Mucosa of descending colon (tissue), 3 donors: ENCODE data around the gene NFATC2IP. TPM values are rescaled to one million over a fixed set of nuclear protein-coding genes. Genes with fewer than 3 reads are reported as not detected.

Source experiments
- ATAC-seq: fragments of 200-7000 bp; cut with Tn5 transposase; one replicate; pipeline ENCODE4 v1.9.1; 2020; ENCODE audit warnings: mild to moderate bottlenecking, moderate library complexity
- DNase-seq, 3 donors: peaks; one replicate each; pipeline ENCODE4 v3.0.0-alpha.2; 2020
- H3K36me3 ChIP-seq: fragments of 200-600 bp; one replicate; pipeline ENCODE4 v1.8.0; 2021; ENCODE audit warnings: low read depth, mild to moderate bottlenecking
- H3K4me1 ChIP-seq: fragments of 200-600 bp; one replicate; pipeline ENCODE4 v1.8.0; 2021; ENCODE audit warnings: low read depth, mild to moderate bottlenecking
- H3K4me3 ChIP-seq: fragments of 200-600 bp; one replicate; pipeline ENCODE4 v1.8.0; 2021; ENCODE audit warnings: mild to moderate bottlenecking
- H3K9me3 ChIP-seq: fragments of 200-600 bp; one replicate; pipeline ENCODE4 v1.8.0; 2021; ENCODE audit warnings: mild to moderate bottlenecking
- intact Hi-C, 2 donors: fragments of 100-400 bp; cut with DNase I in 1 of 2; cut with micrococcal nuclease in 1 of 2; formaldehyde crosslinking; loops; one replicate each; pipeline versions ENCODE4 v1.11.0 to v1.11.1; 2022; cut with DNase I, micrococcal nuclease
- total RNA-seq, 3 donors: library from RNA; stranded (reverse); fragmentation: NEBNext Ultra II Directional in 2 of 3; extraction: Animal tissue kit (Norgen Biotek cat#: 25700) in 2 of 3; gene quantifications; one replicate each; pipeline versions ENCODE4 v1.2.1 to v1.2.4, GENCODE V29; 2021 to 2023
- TF ChIP-seq, protein P1 (sequence below): fragments of 200-600 bp; IDR thresholded peaks from one replicate; pipeline ENCODE4 v1.8.0; 2022; ENCODE audit warnings: antibody characterized with exemption, mild to moderate bottlenecking
- donor health status: DM: no; HTN: no; CAD: no; lungs with moderate emphysema.
- donor health status: DM: no; HTN: no; CAD: no.
- donor health status: DM: no; HTN: yes; CAD: no.

The NFATC2IP gene
- total RNA-seq, 3 donors from 2014 or later, result 45.0 to 57.9 (median 50.9) TPM

DNA sequence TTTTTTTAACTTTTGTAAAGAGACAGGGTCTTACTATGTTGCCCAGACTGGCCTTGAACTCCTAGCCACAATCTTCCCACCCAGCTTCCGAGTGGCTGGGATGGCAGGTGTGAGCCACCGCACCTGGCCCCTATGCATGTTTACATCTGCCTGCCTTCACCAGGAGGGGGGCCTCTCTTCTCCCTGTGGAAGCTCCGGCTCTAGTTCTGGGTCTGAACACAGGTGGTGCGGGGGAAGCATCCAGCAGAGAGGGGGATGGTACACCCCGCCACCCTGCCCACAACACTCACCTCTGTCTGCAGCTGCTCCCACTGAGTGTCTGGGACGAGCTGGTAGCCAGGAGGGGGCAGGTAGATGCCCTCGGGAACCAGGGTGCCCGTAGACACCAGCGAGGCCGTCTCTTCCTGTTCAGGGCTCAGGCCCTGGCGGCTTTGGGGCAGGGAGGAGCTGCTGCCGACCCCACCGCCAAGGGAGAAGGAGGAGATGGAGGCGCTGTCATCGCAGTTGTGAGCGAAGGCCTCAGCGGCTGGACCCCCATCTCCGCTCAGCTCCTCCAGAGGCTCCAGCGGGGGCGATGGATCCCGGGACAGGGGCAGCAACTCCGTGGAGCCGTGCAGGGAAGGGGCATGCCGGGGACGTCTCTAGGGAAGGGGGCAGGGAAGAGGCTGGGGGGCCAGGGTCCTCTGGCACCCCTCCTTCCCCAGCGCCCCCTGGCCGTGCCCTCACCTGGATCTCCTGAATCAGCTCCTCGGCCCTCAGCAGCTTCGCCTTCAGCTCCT lies 36.6 kb upstream of the NFATC2IP start:
- no peak for ATAC-seq
- H3K36me3 ChIP-seq, result peaks cover 6% of the 10 kb centered on the region
- H3K4me3 ChIP-seq, result no peak overlapping the region
- H3K4me1 ChIP-seq, result peaks cover 8% of the 10 kb centered on the region
- DNase-seq, result no peak
- H3K9me3 ChIP-seq, result no peaks in the 10 kb centered on the region
- intact Hi-C loops, result no loop called here
- TF ChIP-seq, protein P1, sequence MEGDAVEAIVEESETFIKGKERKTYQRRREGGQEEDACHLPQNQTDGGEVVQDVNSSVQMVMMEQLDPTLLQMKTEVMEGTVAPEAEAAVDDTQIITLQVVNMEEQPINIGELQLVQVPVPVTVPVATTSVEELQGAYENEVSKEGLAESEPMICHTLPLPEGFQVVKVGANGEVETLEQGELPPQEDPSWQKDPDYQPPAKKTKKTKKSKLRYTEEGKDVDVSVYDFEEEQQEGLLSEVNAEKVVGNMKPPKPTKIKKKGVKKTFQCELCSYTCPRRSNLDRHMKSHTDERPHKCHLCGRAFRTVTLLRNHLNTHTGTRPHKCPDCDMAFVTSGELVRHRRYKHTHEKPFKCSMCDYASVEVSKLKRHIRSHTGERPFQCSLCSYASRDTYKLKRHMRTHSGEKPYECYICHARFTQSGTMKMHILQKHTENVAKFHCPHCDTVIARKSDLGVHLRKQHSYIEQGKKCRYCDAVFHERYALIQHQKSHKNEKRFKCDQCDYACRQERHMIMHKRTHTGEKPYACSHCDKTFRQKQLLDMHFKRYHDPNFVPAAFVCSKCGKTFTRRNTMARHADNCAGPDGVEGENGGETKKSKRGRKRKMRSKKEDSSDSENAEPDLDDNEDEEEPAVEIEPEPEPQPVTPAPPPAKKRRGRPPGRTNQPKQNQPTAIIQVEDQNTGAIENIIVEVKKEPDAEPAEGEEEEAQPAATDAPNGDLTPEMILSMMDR, result no peak

DNA sequence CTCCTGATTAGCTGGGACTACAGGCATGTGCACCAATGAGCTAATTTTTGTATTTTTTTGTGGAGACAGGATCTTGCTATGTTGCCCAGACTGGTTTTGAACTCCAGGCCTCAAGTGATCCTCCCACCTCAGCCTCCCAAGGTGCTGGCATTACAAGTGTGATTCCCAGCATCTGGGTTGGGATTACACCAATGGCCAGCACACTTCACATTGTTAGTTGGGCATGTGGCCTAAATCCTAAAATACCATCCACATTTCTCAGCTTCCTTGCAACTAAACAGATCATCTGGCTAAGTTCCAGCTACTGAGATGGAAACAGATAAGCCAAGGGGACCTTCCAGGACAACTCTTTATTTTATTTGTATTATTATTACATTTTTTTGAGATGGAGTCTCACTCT lies 35.6 kb upstream of the NFATC2IP start:
- H3K4me3 ChIP-seq, result no peak overlapping the region
- intact Hi-C loops, result no loop called here
- no peaks in the 10 kb centered on the region for H3K9me3 ChIP-seq
- no peak for ATAC-seq
- DNase-seq, result no peak
- TF ChIP-seq, protein P1, result no peak
- H3K4me1 ChIP-seq, result peaks cover 8% of the 10 kb centered on the region
- peaks cover 6% of the 10 kb centered on the region for H3K36me3 ChIP-seq

DNA sequence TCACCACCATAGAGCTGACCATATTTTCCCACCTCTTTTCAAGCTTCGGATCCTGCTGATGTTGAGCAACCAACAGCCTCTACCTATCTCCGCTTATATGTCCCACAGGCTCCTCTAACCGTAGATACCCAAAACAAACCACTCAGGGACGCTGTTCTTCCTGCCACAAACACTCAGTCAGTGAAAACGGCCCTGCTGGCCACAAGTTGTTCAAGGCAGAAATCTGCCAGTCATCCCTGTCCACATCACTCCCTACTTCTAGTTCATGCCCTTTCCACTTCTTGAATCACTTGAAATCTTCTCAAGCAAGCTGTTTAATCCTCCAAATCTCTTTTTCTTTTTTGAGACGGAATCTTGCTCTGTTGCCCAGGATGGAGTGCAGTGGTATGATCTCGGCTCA lies 33.6 kb upstream of the NFATC2IP start:
- Histone ChIP-seq H3K4me1 (no peaks in the 10 kb centered on the region), H3K9me3 (no peaks in the 10 kb centered on the region), H3K4me3 (no peak overlapping the region), H3K36me3 (peaks cover 6% of the 10 kb centered on the region)
- ATAC-seq, result no peak
- intact Hi-C loops, result no loop called here
- DNase-seq, result no peak
- TF ChIP-seq, protein P1, result no peak

DNA sequence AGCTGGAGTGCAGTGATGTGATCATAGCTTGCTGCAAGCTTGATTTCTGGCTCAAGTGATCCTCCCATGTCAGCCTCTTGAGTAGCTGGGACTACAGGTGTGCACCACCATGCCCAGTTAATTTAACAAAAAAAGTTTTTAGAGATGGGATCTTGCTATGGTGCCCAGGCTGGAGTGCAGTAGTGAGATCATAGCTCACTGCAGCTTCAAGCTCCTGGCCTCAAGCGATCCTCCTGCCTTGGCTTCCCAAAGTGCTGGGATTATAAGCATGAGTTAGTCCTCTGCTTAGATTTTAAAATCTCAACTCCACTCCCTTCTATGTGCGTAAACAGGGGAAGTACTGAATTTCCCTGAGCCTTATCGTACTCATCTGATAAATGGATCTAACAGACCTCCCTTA lies 32.0 kb upstream of the NFATC2IP start:
- no peak for DNase-seq
- Histone ChIP-seq H3K4me3 (no peak overlapping the region), H3K4me1 (peaks cover 2% of the 10 kb centered on the region), H3K36me3 (peaks cover 6% of the 10 kb centered on the region), H3K9me3 (no peaks in the 10 kb centered on the region)
- no peak for ATAC-seq
- intact Hi-C loops, result no loop called here
- TF ChIP-seq, protein P1, result no peak

DNA sequence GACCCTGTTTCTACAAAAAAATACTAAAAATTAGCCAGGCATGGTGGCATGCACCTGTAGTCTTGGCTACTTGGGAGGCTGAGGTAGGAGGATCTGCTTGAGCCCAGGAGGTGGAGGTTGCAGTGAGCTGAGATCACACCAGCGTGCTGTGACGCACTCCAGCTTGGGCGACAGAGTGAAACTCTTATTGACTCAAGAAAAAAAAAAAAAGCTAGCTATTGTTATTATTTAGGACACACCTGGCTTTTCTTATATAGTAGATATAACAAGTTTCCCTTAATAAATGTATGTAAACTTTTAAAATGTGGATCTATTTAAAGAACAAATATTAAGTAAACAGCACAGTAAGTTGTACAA lies 27.5 kb upstream of the NFATC2IP start:
- ATAC-seq, result no peak
- H3K4me1 ChIP-seq, result peaks cover 6% of the 10 kb centered on the region
- intact Hi-C loops, result no loop called here
- H3K9me3 ChIP-seq, result no peaks in the 10 kb centered on the region
- DNase-seq, result no peak
- peaks cover 6% of the 10 kb centered on the region for H3K36me3 ChIP-seq
- no peak overlapping the region for H3K4me3 ChIP-seq
- TF ChIP-seq, protein P1, result no peak
